Coronary artery (tissue), 2 donors: ENCODE data around the gene SMAD2.

ENCODE experiments used
- DNase-seq: peaks from one replicate; pipeline ENCODE4 v3.0.0-alpha.2; 2017; ENCODE audit warnings: low spot score
- H3K27ac ChIP-seq, 2 donors: fragments of 200-600 bp; sonication (generic); one replicate each; pipeline ENCODE4 v1.5.1; 2016 to 2019
- H3K4me3 ChIP-seq: fragments of 200-600 bp; sonication (generic); 2 replicates; pipeline ENCODE4 v1.5.1; 2016; ENCODE audit warnings: mild to moderate bottlenecking, moderate library complexity
- CTCF ChIP-seq: fragments of 200-600 bp; sonication (generic); IDR thresholded peaks from one replicate; pipeline ENCODE4 v1.5.1; 2019; ENCODE audit warnings: antibody characterized with exemption

The SMAD2 gene

GRCh38 chr18:47912343-47912742, 18.1 kb downstream of the SMAD2 start:
- no peak for DNase-seq
- Histone ChIP-seq H3K27ac (no peak overlapping the region), H3K4me3 (no peak overlapping the region)
- no peak for TF ChIP-seq CTCF

GRCh38 chr18:47911877-47912276, 18.6 kb downstream of the SMAD2 start:
- TF ChIP-seq CTCF: no peak
- no peak for DNase-seq
- Histone ChIP-seq H3K4me3 (no peak overlapping the region), H3K27ac (no peak overlapping the region)

- no peak for TF ChIP-seq CTCF
- no peak for DNase-seq
These were observed 21.0 kb downstream of the SMAD2 start for GRCh38 chr18:47909484-47909883.

GRCh38 chr18:47908592-47908991, 21.9 kb downstream of the SMAD2 start:
- no peak overlapping the region for H3K27ac ChIP-seq
- no peak overlapping the region for H3K4me3 ChIP-seq
- no peak for TF ChIP-seq CTCF
- DNase-seq: no peak

More at GRCh38 chr18:47909484-47909883, 21.0 kb downstream of the SMAD2 start:
- Histone ChIP-seq H3K4me3 (no peak overlapping the region), H3K27ac (no peak overlapping the region)

GRCh38 chr18:47906408-47906807, 24.1 kb downstream of the SMAD2 start:
- no peak for DNase-seq
- Histone ChIP-seq H3K4me3 (no peak overlapping the region), H3K27ac (no peak overlapping the region)
- TF ChIP-seq CTCF: no peak

GRCh38 chr18:47903809-47904208, 26.6 kb downstream of the SMAD2 start:
- no peak overlapping the region for H3K27ac ChIP-seq
- no peak overlapping the region for H3K4me3 ChIP-seq
- no peak for DNase-seq
- no peak for TF ChIP-seq CTCF

- TF ChIP-seq CTCF: no peak
- Histone ChIP-seq H3K27ac (no peak overlapping the region), H3K4me3 (no peak overlapping the region)
- no peak for DNase-seq
These were observed 28.7 kb downstream of the SMAD2 start for GRCh38 chr18:47901624-47902362.
